HUDEP-2 (cell line): ENCODE results near the gene BIVM.
A peak's percentile ranks its signal among the peaks of the same experiment; 100 is the strongest.
"Not testable (repeated sequence)": the region's sequence is repeated elsewhere in the genome, so short reads cannot be mapped to it uniquely, and the experiment has no call there.

Experiments
- DNase-seq, 76 experiments: peaks; one replicate each; lab custom pipeline; 2025; ENCODE audit not compliant: unreplicated experiment in 76 of 76; lab: John Stamatoyannopoulos, UW

Gene BIVM, protein sequence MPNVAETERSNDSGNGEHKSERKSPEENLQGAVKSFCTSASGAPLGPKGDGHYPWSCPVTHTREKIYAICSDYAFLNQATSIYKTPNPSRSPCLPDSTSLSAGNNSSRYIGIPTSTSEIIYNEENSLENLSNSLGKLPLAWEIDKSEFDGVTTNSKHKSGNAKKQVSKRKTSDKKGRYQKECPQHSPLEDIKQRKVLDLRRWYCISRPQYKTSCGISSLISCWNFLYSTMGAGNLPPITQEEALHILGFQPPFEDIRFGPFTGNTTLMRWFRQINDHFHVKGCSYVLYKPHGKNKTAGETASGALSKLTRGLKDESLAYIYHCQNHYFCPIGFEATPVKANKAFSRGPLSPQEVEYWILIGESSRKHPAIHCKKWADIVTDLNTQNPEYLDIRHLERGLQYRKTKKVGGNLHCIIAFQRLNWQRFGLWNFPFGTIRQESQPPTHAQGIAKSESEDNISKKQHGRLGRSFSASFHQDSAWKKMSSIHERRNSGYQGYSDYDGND

GRCh38 chr13:102798581-102799425, at the start of gene BIVM, which contains the start of gene POGLUT2:
Gene BIVM, plus strand, starts transcription at chr13:102799119. Its CDS starts 8,149 bp downstream, at chr13:102807268.
Gene POGLUT2, minus strand, starts transcription at chr13:102798976. Its CDS starts 306 bp downstream, at chr13:102798670.
- DNase-seq = peak in 74 of 76 experiments; percentile 25 to 85 (median 70)

DNA sequence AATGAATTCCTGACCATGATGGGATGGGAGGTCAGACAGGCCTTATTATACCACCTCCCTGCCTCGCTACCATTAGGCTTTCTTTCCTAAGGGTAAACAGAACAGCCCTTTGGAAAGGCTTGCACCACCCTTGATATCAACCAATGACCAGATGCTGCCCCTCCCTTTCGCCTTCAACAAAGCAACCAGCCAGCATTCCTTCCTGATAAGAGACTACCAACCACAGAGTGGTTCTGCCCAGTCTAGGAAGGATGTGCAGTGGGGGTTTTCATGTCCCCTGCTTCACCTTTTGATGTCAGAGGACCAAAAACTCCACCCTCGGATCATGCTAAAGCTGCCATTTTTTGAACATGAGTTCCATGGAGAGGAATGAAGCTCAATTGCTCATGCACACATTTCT, 47.0 kb upstream of the BIVM start:
- peak in 35 of 76 experiments; percentile 2 to 51 (median 15) for DNase-seq

GRCh38 chr13:102757006-102757405, 41.9 kb upstream of the BIVM start:
- no peak for DNase-seq

DNA sequence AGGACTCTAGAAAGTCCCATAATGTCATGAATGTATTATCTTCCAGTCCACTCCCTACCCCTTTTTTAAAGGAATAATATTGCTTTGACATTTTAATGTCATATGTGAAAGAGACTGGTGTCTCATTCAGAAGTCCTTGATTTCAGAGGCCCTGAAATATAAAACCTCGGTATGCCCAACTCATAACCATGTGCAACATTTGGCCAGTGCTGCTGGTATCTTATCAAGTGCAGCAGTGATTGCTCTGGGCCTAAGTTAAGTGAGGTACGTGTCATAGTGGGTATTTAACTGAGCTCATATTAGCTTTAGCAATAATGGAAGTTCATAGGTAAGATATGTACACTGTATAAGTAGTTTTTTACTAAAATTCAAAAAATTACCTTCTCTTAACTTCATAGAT, 40.1 kb upstream of the BIVM start:
- no peak for DNase-seq

DNA sequence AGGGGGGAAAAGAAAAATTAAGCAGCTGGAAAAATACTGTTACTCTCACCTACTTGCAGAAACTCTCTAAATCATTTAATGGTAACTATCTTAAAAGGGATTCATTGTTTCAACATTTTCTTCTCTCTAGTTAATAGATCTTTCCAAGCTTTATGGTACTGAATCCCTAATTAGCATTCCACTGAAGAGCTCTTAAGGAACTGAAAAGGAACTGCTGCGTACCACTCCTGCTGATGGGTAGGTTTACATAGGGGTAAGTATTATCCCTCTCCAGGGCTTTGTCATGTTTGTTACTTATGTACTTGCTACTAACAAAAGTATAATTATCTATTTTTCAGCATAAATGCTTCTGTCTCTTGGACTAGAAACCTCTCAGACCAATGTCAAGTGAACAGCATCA, 37.8 kb upstream of the BIVM start:
- no peak for DNase-seq

GRCh38 chr13:102763741-102764140, 35.2 kb upstream of the BIVM start:
- no peak for DNase-seq

- no peak for DNase-seq
These were observed 30.0 kb upstream of the BIVM start for GRCh38 chr13:102768909-102769308.

DNA sequence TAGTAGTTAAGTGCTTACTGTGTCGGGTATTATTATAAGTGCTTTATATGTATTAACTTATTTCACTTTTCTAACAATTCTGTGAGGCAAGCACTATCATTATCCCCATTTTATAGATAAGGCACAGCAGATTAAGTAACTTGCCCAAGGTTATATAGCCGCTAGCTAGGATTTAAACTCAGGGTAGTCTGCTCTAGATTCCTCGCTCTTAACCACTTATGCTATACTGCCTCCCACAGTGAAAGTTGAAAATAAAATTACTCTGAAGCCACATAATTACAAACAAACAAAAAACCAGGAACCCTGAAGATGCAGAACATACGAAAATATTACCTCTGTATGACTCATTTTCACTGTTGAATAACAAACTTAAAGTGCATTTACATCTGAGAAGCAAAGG, 29.2 kb upstream of the BIVM start:
- no peak for DNase-seq

DNA sequence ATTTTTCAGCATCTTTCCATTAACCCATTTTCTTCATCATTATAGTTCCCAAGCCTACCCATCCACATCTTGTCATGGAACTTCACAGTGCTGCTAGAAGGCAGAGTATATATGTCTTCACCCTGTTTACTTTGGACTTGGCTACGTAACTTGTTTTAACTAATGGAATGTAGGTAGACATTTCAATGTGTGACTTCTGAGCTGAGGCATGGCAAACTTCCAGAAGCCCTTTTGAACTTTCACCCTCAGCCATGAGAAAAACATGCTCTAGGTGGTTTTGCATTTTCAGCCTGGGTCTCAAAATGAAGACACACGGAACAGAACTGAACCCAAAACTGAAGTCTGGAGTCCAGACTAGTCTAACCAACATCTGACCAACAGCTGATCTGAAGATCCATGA, 28.5 kb upstream of the BIVM start:
- no peak for DNase-seq

- DNase-seq = no peak
These were observed 27.4 kb upstream of the BIVM start for GRCh38 chr13:102771298-102772041.

GRCh38 chr13:102772042-102772425, 26.9 kb upstream of the BIVM start:
- no peak for DNase-seq

DNA sequence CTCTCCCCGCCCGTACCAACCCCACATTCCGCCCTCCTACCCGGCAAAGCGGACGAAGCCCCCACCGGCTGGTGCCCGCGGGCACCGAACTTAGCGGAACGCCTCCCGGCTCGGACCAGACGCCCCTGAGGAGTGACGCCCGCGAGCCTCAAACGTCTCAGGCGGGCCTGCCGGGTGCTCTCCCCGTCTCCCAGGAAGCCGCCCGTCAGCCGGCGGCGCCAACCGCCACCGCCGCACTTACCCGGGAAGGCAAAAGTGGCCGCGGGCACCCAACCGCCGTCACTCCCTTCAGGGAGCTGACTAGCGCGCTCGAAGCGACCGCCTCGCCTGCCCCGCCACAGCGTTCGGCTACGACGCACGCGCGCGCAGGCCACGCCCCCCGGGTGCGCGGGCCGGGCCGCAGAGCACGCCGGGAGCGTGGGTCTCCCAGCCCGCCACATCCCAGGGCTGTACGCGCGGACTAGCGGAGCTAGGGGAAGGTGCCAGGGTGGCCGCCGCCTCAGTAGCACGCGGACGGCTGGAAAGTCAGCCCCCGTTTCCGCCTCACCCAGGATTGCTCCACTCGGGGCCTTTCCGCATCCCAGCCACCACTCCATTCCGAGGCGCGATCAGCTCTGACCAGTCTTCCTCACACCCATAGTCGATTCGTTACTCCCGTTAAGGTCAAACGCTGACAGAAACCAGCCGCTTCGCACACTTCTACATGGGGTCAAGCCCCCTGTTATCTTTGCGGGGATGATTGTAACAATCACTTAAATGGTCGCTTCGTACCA, 25.3 kb upstream of the BIVM start, which contains the start of gene TEX30:
Gene TEX30, minus strand, starts transcription at position 346 of the 773 bp plus-strand sequence. CDS start 3,760 bp downstream, outside the sequence.
- DNase-seq = peak in 74 of 76 experiments; percentile 8 to 83 (median 70)

- DNase-seq = peak in 2 of 76 experiments; percentile 19 to 32
These were observed 24.7 kb upstream of the BIVM start for GRCh38 chr13:102774214-102774568.

DNA sequence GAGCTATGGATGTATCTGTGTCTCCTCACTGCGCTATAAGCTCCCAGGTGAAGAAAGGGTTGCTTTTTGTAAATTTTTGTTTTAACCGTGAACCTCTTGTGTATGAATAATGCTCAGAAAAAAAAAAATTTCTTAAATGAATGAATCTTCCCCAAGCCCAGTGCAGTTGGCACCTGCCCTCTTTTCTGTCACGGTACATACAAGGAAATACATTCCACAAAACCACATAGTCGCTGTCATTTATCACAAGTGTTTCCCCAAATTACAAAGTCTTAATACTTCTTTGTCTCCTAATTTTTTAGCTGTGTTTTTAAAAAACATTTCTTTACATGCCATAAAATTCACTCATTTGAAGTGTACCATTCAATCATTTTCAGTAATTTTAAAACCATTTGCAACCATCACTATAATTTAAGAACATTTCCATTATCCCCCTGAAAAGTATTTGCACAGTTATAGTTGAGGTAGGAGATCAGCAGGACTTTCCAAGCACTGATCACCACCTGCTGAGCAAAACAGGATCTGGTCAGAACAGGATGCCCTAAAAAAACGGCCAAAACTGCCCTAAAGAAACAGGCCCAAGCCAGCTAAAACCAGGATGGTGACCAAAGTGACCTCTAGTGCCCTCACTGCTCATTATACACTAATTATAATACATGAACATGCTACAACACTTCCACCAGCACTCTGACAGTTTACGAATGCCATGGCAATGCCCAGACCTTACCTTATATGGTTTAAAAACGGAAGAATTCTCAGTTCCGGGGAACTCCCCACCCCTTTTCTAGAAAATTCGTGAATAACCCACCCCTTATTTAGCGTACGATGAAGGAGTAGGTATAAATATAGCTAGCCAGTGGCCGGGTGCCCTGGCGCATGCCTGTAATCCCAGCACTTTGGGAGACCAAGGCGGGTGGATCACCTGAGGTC, 24.1 kb upstream of the BIVM start:
- no peak for DNase-seq

DNA sequence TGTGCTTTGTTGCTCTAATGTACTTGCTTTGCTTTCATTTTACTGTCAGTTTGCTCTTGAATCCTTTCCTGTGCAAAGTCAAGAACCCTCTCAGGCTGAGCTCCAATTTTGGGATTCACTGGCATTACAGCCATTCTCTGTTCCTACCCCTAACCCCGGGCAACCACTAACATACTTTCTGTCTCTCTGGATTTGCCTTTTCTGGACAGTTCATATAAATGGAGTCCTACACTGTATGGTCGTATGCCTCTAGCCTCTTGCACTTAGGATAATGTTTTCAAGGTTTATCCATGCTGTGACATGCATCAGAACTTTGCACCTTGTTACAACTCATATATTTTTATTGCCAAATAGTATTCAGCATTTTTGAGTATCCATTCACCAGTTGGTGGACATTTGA, 22.6 kb upstream of the BIVM start:
- DNase-seq = no peak

DNA sequence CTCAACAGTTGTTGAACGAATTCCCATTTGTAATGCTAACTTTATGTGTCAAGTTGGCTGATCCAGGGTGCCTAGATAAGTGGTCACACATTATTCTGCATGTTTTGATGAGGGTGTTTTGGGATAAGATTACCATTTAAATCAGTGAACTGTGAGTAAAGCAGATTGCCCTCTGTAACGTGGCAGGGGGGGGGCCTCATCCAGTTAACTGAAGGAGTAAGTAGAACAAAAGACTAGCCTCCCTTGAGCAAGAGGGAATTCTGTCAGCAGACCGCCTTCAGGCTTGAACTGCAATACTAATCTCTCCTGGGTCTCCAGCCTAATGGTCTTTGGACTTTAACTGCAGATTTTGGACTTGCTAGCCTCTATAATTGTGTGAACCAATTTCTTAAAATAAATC, 21.2 kb upstream of the BIVM start:
- no peak for DNase-seq

DNA sequence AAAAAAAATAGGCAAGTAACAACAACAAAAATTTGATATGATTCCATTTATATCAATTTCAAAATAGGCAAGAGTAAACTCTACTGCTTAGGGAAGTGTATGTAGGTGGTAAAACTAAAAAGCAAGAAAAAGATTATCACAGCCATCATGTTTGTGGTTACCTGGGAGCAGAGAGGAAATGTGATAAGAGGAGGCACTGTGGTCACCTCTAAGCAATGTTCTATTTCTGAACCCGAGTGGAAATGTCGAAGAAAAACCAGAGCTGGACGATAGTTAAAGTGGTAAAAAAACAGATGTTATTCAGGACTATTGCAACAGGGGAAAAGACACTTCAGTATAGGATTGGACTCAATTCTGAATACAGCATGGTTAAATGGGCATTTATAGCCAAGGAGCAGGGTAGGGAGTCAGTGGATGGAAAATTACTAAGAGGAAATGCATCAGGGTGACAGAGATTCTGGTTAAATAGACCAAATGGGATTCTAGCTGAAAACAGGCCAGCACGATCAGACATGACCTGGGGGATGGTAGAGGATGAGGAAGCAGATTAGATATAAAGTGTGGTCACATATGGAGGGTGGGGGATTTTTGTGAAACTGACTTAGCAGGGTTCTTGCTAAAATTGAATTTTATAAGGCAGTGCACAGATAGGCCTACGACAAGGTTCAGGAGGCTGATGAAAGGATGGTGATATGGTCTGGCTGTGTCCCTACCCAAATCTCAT, 19.3 kb upstream of the BIVM start:
- DNase-seq = peak in 5 of 76 experiments; percentile 1 to 19 (median 2)

DNA sequence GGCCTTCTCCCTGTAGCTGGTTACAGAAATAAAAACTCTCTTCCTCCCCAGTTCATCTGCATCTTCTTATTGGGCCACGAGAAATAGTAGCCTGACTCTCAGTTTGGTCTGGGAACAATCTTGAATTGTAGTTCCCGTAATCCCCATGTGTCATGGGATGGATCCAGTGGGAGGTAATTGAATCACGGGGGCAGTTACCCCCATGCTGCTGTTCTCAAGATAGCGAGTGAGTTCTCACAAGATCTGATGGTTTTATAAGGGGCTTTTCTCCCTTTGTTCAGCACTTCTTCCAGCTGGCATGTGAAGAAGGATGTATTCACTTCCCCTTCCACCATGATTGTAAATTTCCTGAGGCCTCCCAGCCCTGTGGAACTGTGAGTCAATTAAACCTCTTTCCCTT, 18.3 kb upstream of the BIVM start:
- DNase-seq = not testable (repeated sequence)
